HL-60 (cell line): ENCODE measurements around the gene PAK4.

ENCODE experiments used
- DNase-seq, 2 experiments: peaks; one replicate each; pipeline ENCODE4 v3.0.0-alpha.2; 2010 to 2020; ENCODE audit warnings: low read depth in 1 of 2, low spot score in 1 of 2
- H3K27ac ChIP-seq: fragments of 250-450 bp; sonication (Bioruptor Pico); replicated peaks from 2 replicates; pipeline ENCODE4 v1.5.1; 2020; ENCODE audit warnings: mild to moderate bottlenecking, moderate library complexity
- H3K27me3 ChIP-seq: fragments of 250-450 bp; sonication (Bioruptor Pico); 2 replicates; pipeline ENCODE4 v1.5.1; 2021; ENCODE audit warnings: mild to moderate bottlenecking, moderate library complexity; ENCODE audit not compliant: insufficient read depth, poor library complexity, severe bottlenecking
- H3K4me3 ChIP-seq: replicated peaks from 2 replicates; pipeline ENCODE4 v1.5.1; 2011; ENCODE audit warnings: mild to moderate bottlenecking, control low read depth, low read length; ENCODE audit not compliant: insufficient read depth
- GABPA ChIP-seq: IDR thresholded peaks from 2 replicates; pipeline ENCODE4 v1.6.1; 2012; ENCODE audit warnings: low read depth
- POLR2AphosphoS5 ChIP-seq: IDR thresholded peaks from 2 replicates; pipeline ENCODE4 v1.6.1; 2012; ENCODE audit warnings: low read depth
- REST ChIP-seq: IDR thresholded peaks from 2 replicates; pipeline ENCODE4 v1.6.1; 2012; ENCODE audit warnings: low read depth; ENCODE audit not compliant: insufficient replicate concordance
- SPI1 ChIP-seq: IDR thresholded peaks from 2 replicates; pipeline ENCODE4 v1.6.1; 2012; ENCODE audit warnings: low read depth, mild to moderate bottlenecking, borderline replicate concordance
- TF ChIP-seq, protein P1 (sequence below): IDR thresholded peaks from one replicate; pipeline ENCODE4 v1.5.1; 2011; ENCODE audit warnings: low read length, control low read depth, inconsistent platforms; ENCODE audit not compliant: insufficient read depth

The PAK4 gene

GRCh38 chr19:39182174-39182505 is 56.6 kb downstream of the PAK4 start:
- no peak overlapping the region for H3K4me3 ChIP-seq
- no peaks in the 10 kb centered on the region for H3K27me3 ChIP-seq
- H3K27ac ChIP-seq = no peak overlapping the region
- TF ChIP-seq SPI1 = no peak
- TF ChIP-seq REST = no peak
- no peak for TF ChIP-seq GABPA
- TF ChIP-seq POLR2AphosphoS5 = no peak
- no peak for DNase-seq

- H3K27me3 ChIP-seq = no peaks in the 10 kb centered on the region
- TF ChIP-seq REST = no peak
- no peak for TF ChIP-seq POLR2AphosphoS5
- TF ChIP-seq GABPA = no peak
- TF ChIP-seq SPI1 = no peak
- TF ChIP-seq, protein P1, sequence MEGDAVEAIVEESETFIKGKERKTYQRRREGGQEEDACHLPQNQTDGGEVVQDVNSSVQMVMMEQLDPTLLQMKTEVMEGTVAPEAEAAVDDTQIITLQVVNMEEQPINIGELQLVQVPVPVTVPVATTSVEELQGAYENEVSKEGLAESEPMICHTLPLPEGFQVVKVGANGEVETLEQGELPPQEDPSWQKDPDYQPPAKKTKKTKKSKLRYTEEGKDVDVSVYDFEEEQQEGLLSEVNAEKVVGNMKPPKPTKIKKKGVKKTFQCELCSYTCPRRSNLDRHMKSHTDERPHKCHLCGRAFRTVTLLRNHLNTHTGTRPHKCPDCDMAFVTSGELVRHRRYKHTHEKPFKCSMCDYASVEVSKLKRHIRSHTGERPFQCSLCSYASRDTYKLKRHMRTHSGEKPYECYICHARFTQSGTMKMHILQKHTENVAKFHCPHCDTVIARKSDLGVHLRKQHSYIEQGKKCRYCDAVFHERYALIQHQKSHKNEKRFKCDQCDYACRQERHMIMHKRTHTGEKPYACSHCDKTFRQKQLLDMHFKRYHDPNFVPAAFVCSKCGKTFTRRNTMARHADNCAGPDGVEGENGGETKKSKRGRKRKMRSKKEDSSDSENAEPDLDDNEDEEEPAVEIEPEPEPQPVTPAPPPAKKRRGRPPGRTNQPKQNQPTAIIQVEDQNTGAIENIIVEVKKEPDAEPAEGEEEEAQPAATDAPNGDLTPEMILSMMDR = no peak
- no peak overlapping the region for H3K4me3 ChIP-seq
- no peak for DNase-seq
- no peak overlapping the region for H3K27ac ChIP-seq
These were observed 57.5 kb downstream of the PAK4 start for GRCh38 chr19:39183104-39183503.

DNA sequence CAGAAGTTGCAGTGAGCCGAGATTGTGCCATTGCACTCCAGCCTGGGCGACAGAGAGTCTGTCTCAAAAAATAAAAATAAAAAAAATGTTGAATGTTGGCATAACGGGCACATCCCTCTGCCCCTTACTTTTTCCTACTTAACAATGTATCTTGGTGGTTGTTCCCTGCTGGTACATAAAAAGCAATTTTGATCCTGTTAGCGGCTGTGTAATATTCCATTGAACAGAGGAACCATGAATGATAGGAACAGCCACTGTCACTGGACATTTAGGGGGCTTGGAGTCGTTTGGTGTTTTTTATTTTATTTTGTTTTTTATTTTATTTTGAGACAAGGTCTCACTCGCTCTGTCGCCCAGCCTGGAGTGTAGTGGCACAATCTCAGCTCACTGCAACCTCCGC is 60.8 kb downstream of the PAK4 start:
- H3K4me3 ChIP-seq = no peak overlapping the region
- peaks cover 7% of the 10 kb centered on the region for H3K27me3 ChIP-seq
- no peak for DNase-seq
- no peak overlapping the region for H3K27ac ChIP-seq
- TF ChIP-seq GABPA = no peak
- TF ChIP-seq SPI1 = no peak
- TF ChIP-seq, protein P1 = no peak
- no peak for TF ChIP-seq REST
- TF ChIP-seq POLR2AphosphoS5 = no peak

DNA sequence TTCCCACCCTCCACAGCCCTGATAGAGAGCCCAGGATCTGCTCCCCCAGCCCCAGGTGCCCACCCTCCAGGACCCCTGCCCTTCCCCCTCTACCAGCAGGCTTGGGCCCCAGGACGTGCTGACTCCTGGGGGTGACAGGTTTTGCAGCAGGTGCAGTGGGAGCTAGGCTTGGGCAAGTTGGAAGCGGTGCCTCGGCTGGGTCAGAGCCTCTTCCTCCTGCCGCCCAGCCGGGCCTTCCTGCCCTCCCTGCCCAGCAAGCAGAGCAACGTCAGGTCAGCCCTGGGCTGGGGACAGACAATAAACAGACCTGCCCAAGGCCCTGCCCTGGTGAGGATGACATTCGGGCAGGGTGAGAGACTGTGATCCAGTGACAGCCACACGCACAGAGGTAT is 62.0 kb downstream of the PAK4 start:
- H3K4me3 ChIP-seq = no peak overlapping the region
- H3K27ac ChIP-seq = no peak overlapping the region
- H3K27me3 ChIP-seq = peaks cover 7% of the 10 kb centered on the region
- DNase-seq = no peak
- TF ChIP-seq REST (no peak), SPI1 (no peak)
